HEK293T (cell line): ENCODE measurements around the gene STK24.

Experiments
- ARNT ChIP-seq: fragments of 450-650 bp; IDR thresholded peaks from 2 replicates; pipeline ENCODE4 v1.6.1; 2017; ENCODE audit warnings: mild to moderate bottlenecking
- BHLHE40 ChIP-seq: fragments of 450-650 bp; IDR thresholded peaks from 2 replicates; pipeline ENCODE4 v1.6.1; 2016; ENCODE audit warnings: mild to moderate bottlenecking, moderate library complexity, borderline replicate concordance
- ELF4 ChIP-seq: fragments of 450-650 bp; IDR thresholded peaks from 2 replicates; pipeline ENCODE4 v1.6.1; 2017; ENCODE audit warnings: antibody characterized with exemption
- FOXK2 ChIP-seq: fragments of 450-650 bp; IDR thresholded peaks from 2 replicates; pipeline ENCODE4 v1.6.1; 2016; ENCODE audit warnings: mild to moderate bottlenecking
- FOXM1 ChIP-seq: fragments of 450-650 bp; IDR thresholded peaks from 2 replicates; pipeline ENCODE4 v1.6.1; 2017; ENCODE audit warnings: mild to moderate bottlenecking, borderline replicate concordance
- SP1 ChIP-seq: fragments of 450-650 bp; IDR thresholded peaks from 2 replicates; pipeline ENCODE4 v1.6.1; 2017
- ZNF384 ChIP-seq: fragments of 450-650 bp; IDR thresholded peaks from 2 replicates; pipeline ENCODE4 v1.6.1; 2016
- TF ChIP-seq, protein P1 (sequence below): fragments of 450-650 bp; IDR thresholded peaks from 2 replicates; pipeline ENCODE4 v1.6.1; 2016

DNA sequence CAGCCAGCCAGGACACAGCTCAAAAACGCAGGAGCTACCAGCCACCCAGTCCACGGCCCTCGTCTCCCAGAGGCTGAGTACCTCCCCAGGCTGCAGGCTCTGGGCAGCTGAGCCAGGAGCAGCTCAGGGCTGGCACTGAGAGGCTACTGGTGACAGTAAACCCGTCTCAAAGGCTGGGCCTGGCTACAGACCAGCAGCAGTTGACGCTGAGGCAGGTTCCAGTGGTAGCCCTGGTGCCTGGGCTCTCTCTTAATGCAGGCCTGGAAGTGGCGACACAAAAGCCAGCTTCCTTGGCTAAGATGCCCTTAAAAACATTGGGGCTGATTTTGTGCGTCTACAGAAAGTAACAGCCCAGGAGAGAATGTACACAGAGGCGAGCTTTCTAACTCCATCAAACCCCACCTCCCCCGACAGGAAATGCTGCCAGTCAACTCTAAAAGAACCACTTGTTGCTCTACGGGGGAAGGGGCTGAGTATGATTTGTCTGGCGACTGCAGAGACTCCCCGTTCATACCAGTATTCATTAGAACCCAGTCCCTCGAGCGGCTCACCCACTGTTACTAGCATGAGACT lies 126.3 kb downstream of the STK24 start:
- no peak for TF ChIP-seq ZNF384
- TF ChIP-seq BHLHE40: no peak
- no peak for TF ChIP-seq SP1
- TF ChIP-seq, protein P1, sequence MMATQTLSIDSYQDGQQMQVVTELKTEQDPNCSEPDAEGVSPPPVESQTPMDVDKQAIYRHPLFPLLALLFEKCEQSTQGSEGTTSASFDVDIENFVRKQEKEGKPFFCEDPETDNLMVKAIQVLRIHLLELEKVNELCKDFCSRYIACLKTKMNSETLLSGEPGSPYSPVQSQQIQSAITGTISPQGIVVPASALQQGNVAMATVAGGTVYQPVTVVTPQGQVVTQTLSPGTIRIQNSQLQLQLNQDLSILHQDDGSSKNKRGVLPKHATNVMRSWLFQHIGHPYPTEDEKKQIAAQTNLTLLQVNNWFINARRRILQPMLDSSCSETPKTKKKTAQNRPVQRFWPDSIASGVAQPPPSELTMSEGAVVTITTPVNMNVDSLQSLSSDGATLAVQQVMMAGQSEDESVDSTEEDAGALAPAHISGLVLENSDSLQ: no peak
- TF ChIP-seq FOXM1: no peak
- TF ChIP-seq ARNT: no peak
- no peak for TF ChIP-seq FOXK2
- TF ChIP-seq ELF4: no peak
